ENCODE data around the gene GCNT2.

DNA sequence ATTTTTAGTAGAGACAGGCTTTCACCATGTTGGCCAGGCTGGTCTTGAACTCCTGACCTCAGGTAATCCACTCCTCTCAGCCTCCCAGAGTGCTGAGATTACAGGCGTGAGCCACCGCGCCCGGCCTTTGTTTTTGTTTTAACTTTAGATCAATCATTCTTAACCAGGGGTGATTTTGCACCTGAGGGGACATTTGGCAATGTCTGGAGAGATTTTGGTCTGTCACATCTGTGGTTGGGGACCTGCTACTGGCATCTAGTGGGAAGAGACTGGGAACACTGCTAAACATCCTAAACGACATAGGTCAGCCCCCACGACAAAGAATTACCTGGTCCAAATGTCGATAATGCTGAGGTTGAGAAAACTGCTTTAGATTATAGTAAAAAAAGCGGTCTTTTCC lies 91.0 kb downstream of the GCNT2 start:
- TF ChIP-seq POLR2A (IDR thresholded peaks at IDR 0.05) (no peak), POLR2AphosphoS5 (IDR thresholded peaks at IDR 0.05) (no peak)
- TF ChIP-seq, protein P1, sequence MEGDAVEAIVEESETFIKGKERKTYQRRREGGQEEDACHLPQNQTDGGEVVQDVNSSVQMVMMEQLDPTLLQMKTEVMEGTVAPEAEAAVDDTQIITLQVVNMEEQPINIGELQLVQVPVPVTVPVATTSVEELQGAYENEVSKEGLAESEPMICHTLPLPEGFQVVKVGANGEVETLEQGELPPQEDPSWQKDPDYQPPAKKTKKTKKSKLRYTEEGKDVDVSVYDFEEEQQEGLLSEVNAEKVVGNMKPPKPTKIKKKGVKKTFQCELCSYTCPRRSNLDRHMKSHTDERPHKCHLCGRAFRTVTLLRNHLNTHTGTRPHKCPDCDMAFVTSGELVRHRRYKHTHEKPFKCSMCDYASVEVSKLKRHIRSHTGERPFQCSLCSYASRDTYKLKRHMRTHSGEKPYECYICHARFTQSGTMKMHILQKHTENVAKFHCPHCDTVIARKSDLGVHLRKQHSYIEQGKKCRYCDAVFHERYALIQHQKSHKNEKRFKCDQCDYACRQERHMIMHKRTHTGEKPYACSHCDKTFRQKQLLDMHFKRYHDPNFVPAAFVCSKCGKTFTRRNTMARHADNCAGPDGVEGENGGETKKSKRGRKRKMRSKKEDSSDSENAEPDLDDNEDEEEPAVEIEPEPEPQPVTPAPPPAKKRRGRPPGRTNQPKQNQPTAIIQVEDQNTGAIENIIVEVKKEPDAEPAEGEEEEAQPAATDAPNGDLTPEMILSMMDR (IDR thresholded peaks at IDR 0.05 in 8 of 11, conservative IDR thresholded peaks at IDR 0.05 in 3 of 11) = no peak

All from spleen (tissue), 7 donors.